Dedifferentiated amniotic fluid mesenchymal stem cell (primary cell): Measurements from ENCODE around the gene RPS6KC1.
A peak's percentile ranks its signal among the peaks of the same experiment; 100 is the strongest.

Experiments used
- DNase-seq: peaks from one replicate; pipeline ENCODE4 v3.0.0-alpha.2; 2016; ENCODE audit errors: extremely low spot score

The RPS6KC1 gene

GRCh38 chr1:213231795-213232231 lies 180.8 kb downstream of the RPS6KC1 start:
- no peak for DNase-seq

- DNase-seq: no peak
Observed at GRCh38 chr1:213242883-213243282, 191.8 kb downstream of the RPS6KC1 start.

- peak; percentile 24 for DNase-seq
Observed at GRCh38 chr1:213244664-213245091, 193.6 kb downstream of the RPS6KC1 start.

GRCh38 chr1:213245260-213245910 lies 194.3 kb downstream of the RPS6KC1 start:
- DNase-seq: no peak

- no peak for DNase-seq
Observed at GRCh38 chr1:213247038-213247437, 196.0 kb downstream of the RPS6KC1 start.

- DNase-seq: no peak
Observed at GRCh38 chr1:213249395-213249794, 198.4 kb downstream of the RPS6KC1 start.

- no peak for DNase-seq
Observed at GRCh38 chr1:213250041-213250440, 199.0 kb downstream of the RPS6KC1 start.

- no peak for DNase-seq
Observed at GRCh38 chr1:213250446-213250845, 199.4 kb downstream of the RPS6KC1 start.

- DNase-seq: no peak
Observed at GRCh38 chr1:213251972-213252371, 200.9 kb downstream of the RPS6KC1 start.

- DNase-seq: no peak
Observed at GRCh38 chr1:213256438-213257087, 205.5 kb downstream of the RPS6KC1 start.

GRCh38 chr1:213260311-213261075 lies 209.5 kb downstream of the RPS6KC1 start:
- no peak for DNase-seq

GRCh38 chr1:213264531-213264930 lies 213.5 kb downstream of the RPS6KC1 start:
- no peak for DNase-seq

GRCh38 chr1:213266983-213267772 lies 216.1 kb downstream of the RPS6KC1 start:
- DNase-seq: no peak

- no peak for DNase-seq
Observed at GRCh38 chr1:213268221-213268620, 217.2 kb downstream of the RPS6KC1 start.

- no peak for DNase-seq
Observed at GRCh38 chr1:213269829-213270228, 218.8 kb downstream of the RPS6KC1 start.

GRCh38 chr1:213273546-213273945 lies 222.5 kb downstream of the RPS6KC1 start:
- DNase-seq: no peak

- no peak for DNase-seq
Observed at GRCh38 chr1:213274140-213274539, 223.1 kb downstream of the RPS6KC1 start.

- no peak for DNase-seq
Observed at GRCh38 chr1:213275293-213275692, 224.3 kb downstream of the RPS6KC1 start.

GRCh38 chr1:213276236-213276635 lies 225.2 kb downstream of the RPS6KC1 start:
- no peak for DNase-seq

GRCh38 chr1:213277036-213277435 lies 226.0 kb downstream of the RPS6KC1 start:
- no peak for DNase-seq

- DNase-seq: no peak
Observed at GRCh38 chr1:213279410-213279809, 228.4 kb downstream of the RPS6KC1 start.
